ENCODE data around the gene NR3C1.

GRCh38 chr5:143413958-143414669 is 10.6 kb upstream of the NR3C1 start:
- TF ChIP-seq CTCF (IDR thresholded peaks at IDR 0.05), result no peak
- TF ChIP-seq ZFX (IDR thresholded peaks at IDR 0.05; ENCODE audit: borderline replicate concordance), result no peak

All from 22Rv1 (cell line).